Stimulated activated effector memory CD8-positive, alpha-beta T cell treated with anti-CD3 and anti-CD28 coated beads, Interleukin-12 subunit alpha, Interleukin-12 subunit beta, amount 100 ng/mL, for 72 hours (primary cell): ENCODE data around the gene SAXO2.
"Not testable (repeated sequence)": the region's sequence is repeated elsewhere in the genome, so short reads cannot be mapped to it uniquely, and the experiment has no call there.

Experiments
- ATAC-seq: fragments of 150-1000 bp; cut with Tn5 transposase; 2 replicates; pipeline ENCODE4 v1.10.0; 2021
- DNase-seq, 2 donors: peaks; one replicate each; pipeline ENCODE4 v3.0.0; 2021 to 2022; ENCODE audit warnings: low spot score in 2 of 2
- H3K27ac Mint-ChIP-seq: one replicate; pipeline ENCODE4 v1.8.0; 2022; ENCODE audit warnings: mild to moderate bottlenecking, mixed read lengths
- H3K36me3 Mint-ChIP-seq: one replicate; pipeline ENCODE4 v1.8.0; 2022; ENCODE audit warnings: mild to moderate bottlenecking, mixed read lengths
- H3K4me1 Mint-ChIP-seq: one replicate; pipeline ENCODE4 v1.8.0; 2022; ENCODE audit warnings: mixed read lengths
- H3K4me3 Mint-ChIP-seq: one replicate; pipeline ENCODE4 v1.8.0; 2022; ENCODE audit warnings: mild to moderate bottlenecking, mixed read lengths
- H3K9me3 Mint-ChIP-seq: one replicate; pipeline ENCODE4 v1.8.0; 2022; ENCODE audit warnings: mixed read lengths

The SAXO2 gene

GRCh38 chr15:82267137-82267536 lies 4.5 kb downstream of the SAXO2 start:
- H3K4me1 Mint-ChIP-seq, H3K4me3 Mint-ChIP-seq, H3K27ac Mint-ChIP-seq, DNase-seq, H3K9me3 Mint-ChIP-seq, H3K36me3 Mint-ChIP-seq, ATAC-seq: not testable (repeated sequence)

GRCh38 chr15:82268454-82268853 lies 5.8 kb downstream of the SAXO2 start:
- H3K36me3 Mint-ChIP-seq, H3K4me3 Mint-ChIP-seq, ATAC-seq: not testable (repeated sequence)

GRCh38 chr15:82272154-82272553 lies 9.5 kb downstream of the SAXO2 start:
- no peak overlapping the region for H3K4me3 Mint-ChIP-seq
- no peak overlapping the region for H3K27ac Mint-ChIP-seq
- H3K9me3 Mint-ChIP-seq = no peaks in the 10 kb centered on the region
- no peak for ATAC-seq
- no peak for DNase-seq
- H3K4me1 Mint-ChIP-seq = no peaks in the 10 kb centered on the region
- no peaks in the 10 kb centered on the region for H3K36me3 Mint-ChIP-seq

More at GRCh38 chr15:82268454-82268853, 5.8 kb downstream of the SAXO2 start:
- DNase-seq, H3K9me3 Mint-ChIP-seq, H3K4me1 Mint-ChIP-seq, H3K27ac Mint-ChIP-seq: not testable (repeated sequence)

GRCh38 chr15:82275410-82275809 lies 12.8 kb downstream of the SAXO2 start:
- H3K9me3 Mint-ChIP-seq = no peaks in the 10 kb centered on the region
- no peak overlapping the region for H3K4me3 Mint-ChIP-seq
- DNase-seq (no peak), ATAC-seq (no peak)
- H3K27ac Mint-ChIP-seq = no peak overlapping the region
- no peaks in the 10 kb centered on the region for H3K36me3 Mint-ChIP-seq
- no peaks in the 10 kb centered on the region for H3K4me1 Mint-ChIP-seq

- not testable (repeated sequence) for DNase-seq, H3K4me3 Mint-ChIP-seq, H3K27ac Mint-ChIP-seq, H3K9me3 Mint-ChIP-seq, H3K36me3 Mint-ChIP-seq, ATAC-seq, H3K4me1 Mint-ChIP-seq
Measured at GRCh38 chr15:82281276-82281675, 18.7 kb downstream of the SAXO2 start.

- not testable (repeated sequence) for ATAC-seq
Measured at GRCh38 chr15:82282386-82282785, 19.8 kb downstream of the SAXO2 start.

GRCh38 chr15:82284381-82284780 lies 21.8 kb downstream of the SAXO2 start:
- not testable (repeated sequence) for H3K36me3 Mint-ChIP-seq, H3K4me3 Mint-ChIP-seq, DNase-seq, ATAC-seq, H3K27ac Mint-ChIP-seq, H3K9me3 Mint-ChIP-seq
- peaks cover 14% of the 10 kb centered on the region for H3K4me1 Mint-ChIP-seq

More at GRCh38 chr15:82282386-82282785, 19.8 kb downstream of the SAXO2 start:
- H3K36me3 Mint-ChIP-seq, H3K9me3 Mint-ChIP-seq, H3K4me3 Mint-ChIP-seq, DNase-seq, H3K27ac Mint-ChIP-seq: not testable (repeated sequence)
- peaks cover 11% of the 10 kb centered on the region for H3K4me1 Mint-ChIP-seq

GRCh38 chr15:82286475-82286874 lies 23.9 kb downstream of the SAXO2 start:
- Mint-ChIP-seq H3K4me3 (peak overlapping the region; percentile 30), H3K27ac (peak overlapping the region; percentile 63), H3K4me1 (peaks cover 14% of the 10 kb centered on the region)
- DNase-seq, H3K9me3 Mint-ChIP-seq, H3K36me3 Mint-ChIP-seq: not testable (repeated sequence)
- peak; percentile 86 for ATAC-seq

- not testable (repeated sequence) for H3K4me3 Mint-ChIP-seq, H3K36me3 Mint-ChIP-seq, H3K27ac Mint-ChIP-seq, ATAC-seq, H3K9me3 Mint-ChIP-seq, DNase-seq
- H3K4me1 Mint-ChIP-seq = peaks cover 20% of the 10 kb centered on the region
Measured at GRCh38 chr15:82288202-82288601, 25.6 kb downstream of the SAXO2 start.

GRCh38 chr15:82292271-82292670 lies 29.7 kb downstream of the SAXO2 start:
- Mint-ChIP-seq H3K4me1 (peaks cover 11% of the 10 kb centered on the region), H3K4me3 (no peak overlapping the region), H3K9me3 (peaks cover 5% of the 10 kb centered on the region), H3K27ac (no peak overlapping the region), H3K36me3 (no peaks in the 10 kb centered on the region)
- no peak for ATAC-seq
- no peak for DNase-seq

- H3K4me3 Mint-ChIP-seq = no peak overlapping the region
- no peaks in the 10 kb centered on the region for H3K36me3 Mint-ChIP-seq
- ATAC-seq = no peak
- H3K27ac Mint-ChIP-seq = no peak overlapping the region
- peaks cover 17% of the 10 kb centered on the region for H3K4me1 Mint-ChIP-seq
- peaks cover 2% of the 10 kb centered on the region for H3K9me3 Mint-ChIP-seq
- no peak for DNase-seq
Measured at GRCh38 chr15:82294061-82294690, 31.6 kb downstream of the SAXO2 start.

GRCh38 chr15:82297546-82297945 lies 34.9 kb downstream of the SAXO2 start:
- Mint-ChIP-seq H3K36me3 (no peaks in the 10 kb centered on the region), H3K27ac (no peak overlapping the region), H3K4me3 (peak overlapping the region; percentile 2), H3K9me3 (no peaks in the 10 kb centered on the region), H3K4me1 (peaks cover 14% of the 10 kb centered on the region)
- DNase-seq (peak in 1 of 2 donors; percentile 44), ATAC-seq (no peak)

GRCh38 chr15:82298032-82298431 lies 35.4 kb downstream of the SAXO2 start:
- Mint-ChIP-seq H3K9me3 (no peaks in the 10 kb centered on the region), H3K4me3 (peak overlapping the region; percentile 2), H3K4me1 (peaks cover 10% of the 10 kb centered on the region), H3K27ac (no peak overlapping the region), H3K36me3 (no peaks in the 10 kb centered on the region)
- DNase-seq (peak in 1 of 2 donors; percentile 38), ATAC-seq (no peak)

- DNase-seq = peak; percentile 14 to 61
- peak overlapping the region; percentile 2 for H3K4me3 Mint-ChIP-seq
- H3K4me1 Mint-ChIP-seq = peaks cover 10% of the 10 kb centered on the region
- peak; percentile 73 for ATAC-seq
- no peaks in the 10 kb centered on the region for H3K36me3 Mint-ChIP-seq
- no peak overlapping the region for H3K27ac Mint-ChIP-seq
- H3K9me3 Mint-ChIP-seq = no peaks in the 10 kb centered on the region
Measured at GRCh38 chr15:82298520-82298919, 35.9 kb downstream of the SAXO2 start.

- peaks cover 10% of the 10 kb centered on the region for H3K4me1 Mint-ChIP-seq
- not testable (repeated sequence) for ATAC-seq, H3K27ac Mint-ChIP-seq
Measured at GRCh38 chr15:82299511-82299914, 36.9 kb downstream of the SAXO2 start.

GRCh38 chr15:82300326-82300725 lies 37.7 kb downstream of the SAXO2 start:
- not testable (repeated sequence) for H3K36me3 Mint-ChIP-seq, H3K27ac Mint-ChIP-seq, H3K9me3 Mint-ChIP-seq, ATAC-seq, H3K4me3 Mint-ChIP-seq
- peaks cover 10% of the 10 kb centered on the region for H3K4me1 Mint-ChIP-seq
- DNase-seq = peak in 1 of 2 donors; percentile 45

More at GRCh38 chr15:82299511-82299914, 36.9 kb downstream of the SAXO2 start:
- H3K4me3 Mint-ChIP-seq, H3K9me3 Mint-ChIP-seq, H3K36me3 Mint-ChIP-seq: not testable (repeated sequence)
- DNase-seq = peak in 1 of 2 donors; percentile 47
